HL-60 (cell line): Measurements from ENCODE around the gene GPR119.

Source experiments
- DNase-seq, 2 experiments: peaks; one replicate each; pipeline ENCODE4 v3.0.0-alpha.2; 2010 to 2020; ENCODE audit warnings: low read depth in 1 of 2, low spot score in 1 of 2
- H3K27ac ChIP-seq: fragments of 250-450 bp; sonication (Bioruptor Pico); replicated peaks from 2 replicates; pipeline ENCODE4 v1.5.1; 2020; ENCODE audit warnings: mild to moderate bottlenecking, moderate library complexity
- H3K27me3 ChIP-seq: fragments of 250-450 bp; sonication (Bioruptor Pico); 2 replicates; pipeline ENCODE4 v1.5.1; 2021; ENCODE audit warnings: mild to moderate bottlenecking, moderate library complexity; ENCODE audit not compliant: insufficient read depth, poor library complexity, severe bottlenecking
- H3K4me3 ChIP-seq: replicated peaks from 2 replicates; pipeline ENCODE4 v1.5.1; 2011; ENCODE audit warnings: mild to moderate bottlenecking, control low read depth, low read length; ENCODE audit not compliant: insufficient read depth
- CTCF ChIP-seq: IDR thresholded peaks from one replicate; pipeline ENCODE4 v1.5.1; 2011; ENCODE audit warnings: low read length, control low read depth, inconsistent platforms; ENCODE audit not compliant: insufficient read depth
- GABPA ChIP-seq: IDR thresholded peaks from 2 replicates; pipeline ENCODE4 v1.6.1; 2012; ENCODE audit warnings: low read depth
- POLR2AphosphoS5 ChIP-seq: IDR thresholded peaks from 2 replicates; pipeline ENCODE4 v1.6.1; 2012; ENCODE audit warnings: low read depth
- REST ChIP-seq: IDR thresholded peaks from 2 replicates; pipeline ENCODE4 v1.6.1; 2012; ENCODE audit warnings: low read depth; ENCODE audit not compliant: insufficient replicate concordance
- SPI1 ChIP-seq: IDR thresholded peaks from 2 replicates; pipeline ENCODE4 v1.6.1; 2012; ENCODE audit warnings: low read depth, mild to moderate bottlenecking, borderline replicate concordance

The GPR119 gene

GRCh38 chrX:130336531-130336930 is 48.9 kb downstream of the GPR119 start:
- Histone ChIP-seq H3K27ac (no peak overlapping the region), H3K4me3 (no peak overlapping the region), H3K27me3 (no peaks in the 10 kb centered on the region)
- no peak for TF ChIP-seq POLR2AphosphoS5
- TF ChIP-seq SPI1, result no peak
- no peak for TF ChIP-seq GABPA
- TF ChIP-seq REST, result no peak
- no peak for TF ChIP-seq CTCF
- no peak for DNase-seq
